Fibroblast of skin of scalp (primary cell): ENCODE results near the gene PLAAT2. TPM values are rescaled to one million over a fixed set of nuclear protein-coding genes. Genes with fewer than 3 reads are reported as not detected.
A peak's percentile ranks its signal among the peaks of the same experiment; 100 is the strongest.
"Not testable (repeated sequence)": the region's sequence is repeated elsewhere in the genome, so short reads cannot be mapped to it uniquely, and the experiment has no call there.

Experiments
- DNase-seq: peaks from one replicate; pipeline ENCODE4 v3.0.0-alpha.2; 2013
- polyA plus RNA-seq, 2 experiments: library from polyadenylated mRNA; unstranded; fragments of 120-200 nt; gene quantifications; one replicate each; pipeline ENCODE4 v1.2.1, GENCODE V29; 2013; ENCODE audit not compliant: insufficient read length in 2 of 2

PLAAT2 gene
- not detected for polyA plus RNA-seq (2013, experiment 1 of 2; ENCODE audit: insufficient read length)
- not detected for polyA plus RNA-seq (2013, experiment 2 of 2; ENCODE audit: insufficient read length)

DNA sequence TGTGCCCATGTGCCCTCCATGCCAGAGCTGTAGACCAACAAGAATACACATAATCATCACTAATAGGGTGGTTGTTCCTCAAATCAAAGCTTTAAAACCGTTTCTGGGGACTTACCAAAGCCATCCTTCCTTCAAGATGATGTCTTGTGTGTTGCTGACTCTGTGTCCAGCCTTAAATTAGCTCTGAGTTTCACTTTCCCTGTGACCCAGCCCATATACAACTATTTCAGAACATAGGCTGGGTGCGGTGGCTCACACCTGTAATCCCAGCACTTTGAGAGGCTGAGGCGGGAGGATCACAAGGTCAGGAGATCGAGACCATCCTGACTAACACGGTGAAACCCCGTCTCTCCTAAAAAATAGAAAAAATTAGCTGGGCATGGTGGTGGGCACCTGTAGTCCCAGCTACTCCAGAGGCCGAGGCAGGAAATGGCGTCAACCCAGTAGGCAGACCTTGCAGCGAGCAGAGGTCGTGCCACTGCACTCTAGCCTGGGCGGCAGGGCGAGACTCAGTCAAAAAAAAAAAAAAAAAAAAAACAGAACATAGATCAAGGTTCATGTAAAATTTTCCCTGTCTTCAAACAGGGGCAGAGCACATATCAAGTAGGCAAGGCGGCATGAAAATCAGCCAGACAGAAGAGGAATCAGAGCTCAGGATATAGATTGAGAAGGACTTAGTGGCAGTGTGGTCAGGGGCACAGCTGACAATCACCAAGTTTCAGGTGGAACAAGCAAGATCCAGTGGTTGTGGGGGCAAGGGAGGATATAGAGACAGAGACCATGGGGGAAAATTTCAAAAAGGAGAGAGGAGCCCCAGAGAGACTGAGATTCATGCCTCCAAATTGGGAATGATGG is at the start of gene PLAAT2:
Gene PLAAT2 (minus strand): TSS at position 179 of the 855 bp plus-strand sequence. CDS start 55 bp downstream, at position 124.
- DNase-seq = no peak

DNA sequence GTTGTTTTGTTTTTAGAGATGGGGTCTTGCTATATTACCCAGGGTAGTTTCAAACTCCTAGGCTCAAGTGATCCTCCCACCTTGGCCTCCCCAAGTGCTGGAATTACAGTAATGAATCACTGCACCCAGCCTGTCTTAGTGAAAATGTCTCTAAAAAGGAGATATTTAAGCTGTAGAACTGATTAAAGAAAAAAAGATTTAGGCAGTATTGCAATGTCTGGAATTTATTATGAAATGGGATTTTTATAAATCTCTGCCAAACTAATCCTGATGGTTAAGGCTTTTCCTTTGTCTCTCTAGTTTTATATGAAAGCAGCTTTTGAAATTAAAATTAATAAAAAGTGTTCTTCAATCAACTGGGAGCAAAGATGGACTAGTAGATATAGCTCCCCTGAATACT is 49.0 kb upstream of the PLAAT2 start:
- peak; percentile 27 for DNase-seq

DNA sequence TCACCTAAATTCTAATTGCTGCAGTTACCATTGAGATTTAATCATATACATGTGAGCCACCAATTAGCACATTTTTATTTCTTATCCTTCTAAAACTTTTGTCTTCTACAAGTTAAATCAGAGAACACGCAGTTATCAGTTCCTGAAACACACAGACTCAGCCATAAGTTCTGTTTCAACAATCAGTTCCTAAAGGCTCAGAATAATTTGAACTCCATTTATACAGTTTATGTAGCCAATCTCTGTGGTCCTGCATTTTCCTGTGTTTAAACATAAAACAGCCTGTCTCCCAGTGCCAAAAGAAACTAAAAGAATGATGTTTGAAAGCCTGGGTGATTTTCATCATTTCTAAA is 48.2 kb upstream of the PLAAT2 start:
- DNase-seq = no peak

- peak; percentile 37 for DNase-seq
These were observed 47.6 kb upstream of the PLAAT2 start for GRCh38 chr11:63610604-63611394.

DNA sequence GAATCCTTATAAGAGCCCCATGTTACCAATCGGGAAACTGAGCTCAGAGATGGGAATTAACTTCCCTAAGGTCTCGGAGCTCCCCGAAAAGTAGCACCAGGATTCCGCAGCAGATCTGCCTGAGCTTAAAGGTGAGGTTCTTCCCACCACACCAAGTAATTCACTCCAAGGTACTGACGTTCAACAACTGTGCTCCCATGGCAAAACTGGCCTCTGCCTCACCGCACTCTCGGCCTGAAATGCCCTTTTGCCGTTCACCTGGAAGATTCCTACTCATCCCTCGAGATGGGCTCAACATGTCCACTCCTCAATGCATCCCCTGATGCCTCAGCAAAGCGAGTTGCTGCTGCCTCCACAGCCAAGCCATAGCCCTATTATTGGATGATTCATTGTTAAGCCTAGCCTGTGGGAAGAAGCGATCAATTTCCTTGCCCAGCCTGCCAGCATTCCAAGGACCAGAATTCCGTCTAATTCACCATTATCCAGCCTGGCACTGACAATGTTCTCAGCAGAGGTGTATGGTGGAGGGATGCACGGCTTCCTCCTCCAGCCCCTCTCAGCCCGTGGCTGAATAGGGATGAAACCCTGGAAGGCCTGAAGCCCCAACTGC is 46.9 kb upstream of the PLAAT2 start:
- peak; percentile 15 for DNase-seq

- no peak for DNase-seq
These were observed 46.4 kb upstream of the PLAAT2 start for GRCh38 chr11:63609536-63609935.

- peak; percentile 88 for DNase-seq
These were observed 45.5 kb upstream of the PLAAT2 start for GRCh38 chr11:63608353-63609345.

DNA sequence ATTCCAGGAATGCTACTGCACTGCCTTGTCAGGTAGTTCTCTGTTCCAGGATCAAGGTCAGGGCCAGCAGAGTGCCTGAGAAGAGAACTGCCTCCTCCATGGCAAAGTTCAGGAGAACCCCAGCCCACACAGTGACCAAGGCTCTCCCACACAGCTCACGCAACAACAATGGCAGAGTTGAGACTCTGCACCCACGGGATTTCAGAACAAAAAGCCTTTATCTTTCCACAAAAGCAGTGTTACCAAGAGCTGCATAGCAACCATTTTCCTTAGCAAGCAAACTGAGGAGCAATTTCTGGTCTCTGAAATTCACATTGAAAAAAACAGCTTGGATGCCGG is 40.0 kb upstream of the PLAAT2 start:
- no peak for DNase-seq

DNA sequence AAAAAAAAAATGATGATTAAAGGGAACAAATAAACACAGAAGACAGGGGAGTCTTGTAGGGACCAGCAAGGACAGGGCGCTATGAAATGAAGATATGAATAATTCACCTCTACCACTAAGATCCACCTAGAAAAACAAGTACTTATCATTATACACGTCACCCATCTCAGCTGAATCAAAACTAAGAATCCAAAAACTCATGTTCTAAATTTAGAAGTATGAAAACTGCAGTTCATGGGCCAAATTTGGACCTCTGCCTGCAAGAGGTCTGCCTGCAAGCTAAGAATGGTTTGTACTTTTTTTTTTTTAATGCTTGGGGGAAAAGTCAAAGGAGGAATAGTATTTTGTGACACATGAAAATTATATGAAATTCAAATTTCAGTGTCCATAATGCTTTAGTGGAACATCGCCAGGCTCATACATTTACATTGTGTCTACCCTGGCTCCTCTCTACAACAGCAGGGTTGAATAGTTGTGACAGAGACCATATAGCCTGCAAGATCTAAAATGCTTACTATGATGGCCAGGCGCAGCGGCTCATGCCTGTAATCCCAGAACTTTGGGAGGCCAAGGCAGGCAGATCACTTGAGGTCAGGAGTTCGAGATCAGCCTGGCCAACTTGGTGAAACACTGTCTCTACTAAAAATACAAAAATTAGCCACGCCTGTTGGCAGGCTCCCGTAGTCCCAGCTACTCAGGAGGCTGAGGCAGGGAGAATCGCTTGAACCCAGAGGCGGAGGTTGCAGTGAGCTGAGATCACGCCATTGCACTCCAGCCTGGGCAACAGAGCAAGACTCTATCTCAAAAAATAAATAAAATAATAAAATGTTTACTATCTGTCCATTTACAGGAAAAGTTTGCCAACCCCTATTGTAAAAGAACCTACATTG is 39.4 kb upstream of the PLAAT2 start:
- DNase-seq = peak; percentile 68

DNA sequence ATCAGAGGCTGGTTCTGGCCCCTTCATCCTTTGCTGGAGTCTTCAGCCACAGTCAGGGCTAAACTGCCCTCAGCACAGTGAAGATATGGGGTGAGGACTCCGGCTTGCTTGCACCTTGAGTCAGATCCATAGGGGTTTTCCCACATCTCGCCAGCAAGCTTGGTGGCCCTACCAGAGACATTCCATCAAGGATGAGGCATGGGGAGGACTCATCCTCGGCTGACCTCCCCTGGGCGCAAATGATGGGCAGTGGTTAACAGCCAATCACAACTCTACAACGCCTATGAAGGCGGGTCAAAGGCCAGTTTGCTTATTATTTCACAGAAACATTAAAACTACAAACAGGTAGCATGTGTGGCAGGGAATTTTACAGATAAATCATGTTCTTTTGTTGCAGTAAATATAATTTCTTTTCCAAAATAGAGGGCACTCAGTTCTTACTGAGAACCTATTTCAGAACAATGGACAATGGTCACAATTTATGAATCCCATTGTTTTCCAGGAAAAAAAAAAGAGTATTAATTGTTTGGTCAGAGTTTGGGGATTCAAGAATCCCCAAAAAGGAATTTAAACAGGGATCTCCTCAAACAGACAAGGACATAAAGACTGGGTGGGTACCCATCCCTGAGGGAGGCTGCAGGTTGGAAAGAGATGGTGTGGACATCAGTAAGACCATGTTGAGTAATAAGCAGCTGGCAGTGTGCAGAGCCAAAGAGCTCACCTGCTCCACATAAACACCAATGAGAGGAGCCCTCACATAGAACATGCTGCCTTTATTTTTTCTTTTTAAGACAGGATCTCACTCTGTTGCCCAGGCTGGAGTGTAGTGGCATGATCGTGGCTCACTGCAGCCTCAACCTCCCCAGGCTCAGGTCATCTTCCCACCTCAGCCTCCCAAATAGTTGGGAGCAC is 36.3 kb upstream of the PLAAT2 start:
- peak; percentile 90 for DNase-seq

GRCh38 chr11:63598556-63598955 is 35.4 kb upstream of the PLAAT2 start:
- DNase-seq = no peak

- peak; percentile 49 for DNase-seq
These were observed 32.1 kb upstream of the PLAAT2 start for GRCh38 chr11:63595296-63595695.

- peak; percentile 49 for DNase-seq
These were observed 29.8 kb upstream of the PLAAT2 start for GRCh38 chr11:63592975-63593395.

DNA sequence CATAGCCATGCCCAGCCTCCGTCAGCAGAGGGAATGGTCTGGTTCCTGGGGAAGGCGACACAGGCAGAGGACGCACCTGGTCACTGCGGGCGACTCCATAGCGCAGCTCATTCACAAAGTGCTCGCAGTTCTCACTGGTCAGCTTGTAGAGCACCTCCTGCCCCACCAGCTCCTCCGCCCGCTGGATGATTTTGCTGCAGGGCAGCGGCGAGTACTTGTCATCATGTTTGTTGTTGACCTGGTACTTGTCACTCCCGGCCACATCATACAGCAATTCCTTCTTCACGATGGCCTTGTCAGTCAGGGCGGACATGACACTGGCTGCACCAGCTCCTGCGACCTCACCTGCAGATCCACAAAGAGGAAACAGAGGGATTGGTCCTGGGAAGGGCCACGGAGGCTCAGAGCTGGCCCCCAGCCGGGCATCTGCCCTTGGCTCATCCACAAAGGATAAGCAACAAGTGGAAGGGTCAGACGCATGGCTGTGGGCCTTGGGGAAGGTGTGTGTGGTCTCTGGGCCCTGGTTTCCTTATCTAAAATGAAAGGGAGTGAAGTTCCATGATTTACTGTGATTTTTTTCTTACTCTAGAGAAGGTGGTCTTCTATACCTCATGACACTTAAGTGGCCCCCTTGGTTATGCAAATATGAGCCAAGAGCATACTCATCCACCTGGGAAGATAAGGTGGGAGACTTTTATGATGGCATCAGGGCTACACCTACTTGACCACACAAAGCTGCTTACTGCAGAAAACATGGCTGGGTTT is 27.0 kb upstream of the PLAAT2 start:
- DNase-seq = no peak

DNA sequence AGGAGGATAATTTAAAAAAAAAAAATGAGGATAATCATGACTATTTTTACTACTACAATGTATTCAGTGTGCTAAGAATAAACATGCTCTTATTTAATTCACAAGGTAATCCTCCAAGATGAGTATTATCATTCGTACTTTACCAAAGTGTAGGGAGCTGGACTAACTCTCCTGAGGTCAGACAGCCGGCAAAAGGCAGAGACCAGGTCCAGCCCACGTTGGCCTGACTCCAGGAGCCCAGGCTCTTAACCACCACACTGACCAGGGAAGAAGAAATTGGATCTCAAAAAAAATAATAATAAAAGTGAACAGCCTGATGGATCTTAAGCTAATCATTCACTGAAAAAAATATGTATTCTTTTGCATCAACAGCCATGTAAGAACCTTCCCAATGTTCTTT is 25.8 kb upstream of the PLAAT2 start:
- DNase-seq = no peak

DNA sequence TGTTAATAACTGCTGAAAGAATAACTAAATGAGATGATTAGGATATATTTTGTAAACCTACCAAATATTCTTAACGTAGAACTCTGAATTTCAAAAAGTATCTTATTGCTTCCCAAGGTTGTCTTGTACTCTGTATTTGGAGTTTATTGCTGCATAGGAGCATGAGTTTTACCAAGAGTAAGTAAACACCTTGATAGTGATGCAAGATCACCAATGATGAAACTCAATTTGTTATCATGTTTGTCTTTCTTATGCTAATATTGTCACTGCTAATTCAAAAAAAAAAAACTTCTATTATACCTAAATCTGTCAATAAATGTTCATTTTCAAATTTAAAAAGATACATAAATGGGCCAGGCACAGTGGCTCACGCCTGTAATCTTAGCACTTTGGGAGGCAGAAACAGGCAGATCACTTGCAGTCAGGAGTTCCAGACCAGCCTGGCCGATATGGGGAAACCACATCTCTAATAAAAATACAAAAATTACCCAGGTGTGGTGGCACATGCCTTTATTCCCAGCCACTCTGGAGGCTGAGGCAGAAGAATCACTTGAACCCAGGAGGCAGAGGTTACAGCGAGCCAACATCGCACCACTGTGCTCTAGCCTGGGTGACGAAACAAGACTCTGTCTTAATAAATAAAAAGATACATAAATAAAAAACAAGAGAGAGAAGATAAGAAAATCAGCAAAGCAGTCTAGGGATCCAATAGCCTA is 23.4 kb upstream of the PLAAT2 start:
- DNase-seq = no peak

GRCh38 chr11:63583357-63583677 is 20.1 kb upstream of the PLAAT2 start:
- no peak for DNase-seq

- not testable (repeated sequence) for DNase-seq
These were observed 18.0 kb upstream of the PLAAT2 start for GRCh38 chr11:63581224-63581623.
